HG03045 (cell line): ENCODE results near the gene MPO.

Experiments used
- ATAC-seq: cut with Tn5 transposase; IDR thresholded peaks from one replicate; pipeline ENCODE4 v1.9.1; 2021; ENCODE audit warnings: mild to moderate bottlenecking, moderate library complexity; ENCODE audit not compliant: unreplicated experiment

Gene MPO, protein sequence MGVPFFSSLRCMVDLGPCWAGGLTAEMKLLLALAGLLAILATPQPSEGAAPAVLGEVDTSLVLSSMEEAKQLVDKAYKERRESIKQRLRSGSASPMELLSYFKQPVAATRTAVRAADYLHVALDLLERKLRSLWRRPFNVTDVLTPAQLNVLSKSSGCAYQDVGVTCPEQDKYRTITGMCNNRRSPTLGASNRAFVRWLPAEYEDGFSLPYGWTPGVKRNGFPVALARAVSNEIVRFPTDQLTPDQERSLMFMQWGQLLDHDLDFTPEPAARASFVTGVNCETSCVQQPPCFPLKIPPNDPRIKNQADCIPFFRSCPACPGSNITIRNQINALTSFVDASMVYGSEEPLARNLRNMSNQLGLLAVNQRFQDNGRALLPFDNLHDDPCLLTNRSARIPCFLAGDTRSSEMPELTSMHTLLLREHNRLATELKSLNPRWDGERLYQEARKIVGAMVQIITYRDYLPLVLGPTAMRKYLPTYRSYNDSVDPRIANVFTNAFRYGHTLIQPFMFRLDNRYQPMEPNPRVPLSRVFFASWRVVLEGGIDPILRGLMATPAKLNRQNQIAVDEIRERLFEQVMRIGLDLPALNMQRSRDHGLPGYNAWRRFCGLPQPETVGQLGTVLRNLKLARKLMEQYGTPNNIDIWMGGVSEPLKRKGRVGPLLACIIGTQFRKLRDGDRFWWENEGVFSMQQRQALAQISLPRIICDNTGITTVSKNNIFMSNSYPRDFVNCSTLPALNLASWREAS

DNA sequence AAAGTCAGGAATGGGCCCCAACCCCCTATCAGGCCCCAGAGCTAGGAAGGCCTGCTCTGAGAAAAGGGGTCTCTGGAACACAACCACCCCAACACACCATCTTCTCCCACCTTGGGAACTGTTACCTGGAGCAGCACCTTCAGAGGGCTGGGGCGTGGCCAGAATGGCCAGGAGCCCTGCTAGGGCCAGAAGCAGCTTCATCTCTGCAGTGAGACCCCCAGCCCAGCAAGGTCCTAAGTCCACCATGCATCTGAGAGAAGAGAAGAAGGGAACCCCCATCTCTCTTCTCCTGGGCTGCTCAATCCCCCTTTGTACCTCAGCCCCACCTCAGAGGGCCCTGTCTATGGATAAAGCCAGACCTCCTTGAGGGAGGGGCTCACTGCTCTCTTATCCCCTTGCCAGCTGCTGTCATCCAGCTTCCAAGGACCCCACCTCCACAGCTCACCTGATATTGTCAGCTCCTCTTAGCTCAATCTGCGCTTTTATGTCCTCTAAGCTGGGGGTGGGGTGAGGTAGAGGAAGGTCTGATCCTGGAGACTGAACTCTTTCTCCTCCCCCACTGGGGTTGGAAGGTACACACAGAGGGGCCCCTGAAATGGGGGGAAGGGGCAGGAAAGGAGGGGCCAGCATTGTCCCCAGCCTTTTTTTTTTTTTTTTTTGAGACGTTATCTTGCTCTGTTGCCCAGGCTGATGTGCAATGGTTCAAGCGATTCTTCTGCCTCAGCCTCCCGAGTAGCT, at the start of gene MPO:
Gene MPO (minus strand): TSS at position 456 of the 738 bp plus-strand sequence. CDS start 177 bp downstream, at position 279.
- ATAC-seq = no peak

DNA sequence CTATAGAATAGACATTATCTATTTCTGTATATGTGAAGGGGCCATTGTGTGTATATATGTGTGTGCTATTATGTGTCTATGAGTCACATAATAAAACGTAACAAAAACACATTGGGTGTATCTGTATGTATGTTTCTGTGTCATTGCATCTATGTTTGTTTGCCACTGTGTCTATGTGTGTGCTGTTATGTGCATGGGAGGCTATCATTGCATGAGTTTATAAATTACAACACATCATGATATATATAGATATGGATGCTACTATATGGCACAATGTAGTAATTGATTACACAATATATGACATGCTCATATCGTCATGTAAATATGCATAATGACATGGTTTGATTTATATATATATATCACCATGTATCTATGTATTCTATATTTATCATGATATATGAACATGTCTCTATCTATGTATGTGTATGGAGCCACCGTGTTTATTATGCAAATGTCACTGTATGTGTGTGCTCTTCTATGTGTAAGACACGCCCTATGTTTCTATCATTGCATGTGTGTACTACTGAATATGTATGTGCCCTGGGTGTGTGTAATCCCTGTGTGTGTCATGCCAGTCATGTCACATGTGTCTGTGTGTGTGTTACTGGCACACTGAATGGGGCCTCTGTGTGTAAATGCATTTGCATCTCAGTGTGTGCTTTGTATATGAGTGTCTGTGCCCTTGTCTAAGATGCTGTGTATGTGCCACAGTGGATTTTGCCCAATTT, 49.2 kb upstream of the MPO start:
- ATAC-seq = no peak

DNA sequence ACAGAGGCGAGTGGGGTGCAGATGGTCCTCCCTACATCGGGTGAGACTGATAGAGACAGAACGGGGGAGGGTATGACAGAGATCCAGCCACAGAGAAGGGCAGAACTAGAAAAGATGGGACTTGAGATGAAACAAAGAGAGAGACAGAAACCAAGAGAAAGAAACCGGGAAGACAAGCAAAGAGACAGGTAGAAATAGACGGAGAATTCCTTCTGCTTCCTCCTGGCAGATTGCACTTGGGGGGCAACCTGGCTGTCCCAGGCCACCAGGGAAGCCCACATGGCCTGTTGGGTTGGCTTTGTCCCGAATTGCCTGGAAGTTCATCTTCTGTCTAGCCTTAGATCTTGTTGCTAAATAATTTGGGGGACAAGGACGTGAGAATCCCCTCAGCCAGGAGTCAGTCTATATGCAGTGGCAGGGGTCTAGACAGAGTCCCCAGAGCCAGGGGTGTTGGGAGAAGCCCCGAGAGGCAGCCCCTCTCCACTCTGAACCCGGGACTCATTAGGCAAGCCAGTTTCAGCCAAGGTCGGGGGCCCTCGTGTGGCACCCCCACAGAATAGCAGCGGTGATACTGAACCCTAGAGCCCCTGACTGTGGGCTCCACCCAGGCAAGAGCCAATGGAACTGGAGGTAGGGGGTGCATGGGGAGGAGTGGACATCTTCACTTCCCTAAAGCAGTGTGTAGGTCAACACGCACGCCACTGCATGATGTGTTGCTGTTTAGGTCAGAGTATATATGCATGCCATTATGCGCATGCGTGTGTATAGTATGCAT, 48.5 kb upstream of the MPO start:
- ATAC-seq = peak; percentile 32

DNA sequence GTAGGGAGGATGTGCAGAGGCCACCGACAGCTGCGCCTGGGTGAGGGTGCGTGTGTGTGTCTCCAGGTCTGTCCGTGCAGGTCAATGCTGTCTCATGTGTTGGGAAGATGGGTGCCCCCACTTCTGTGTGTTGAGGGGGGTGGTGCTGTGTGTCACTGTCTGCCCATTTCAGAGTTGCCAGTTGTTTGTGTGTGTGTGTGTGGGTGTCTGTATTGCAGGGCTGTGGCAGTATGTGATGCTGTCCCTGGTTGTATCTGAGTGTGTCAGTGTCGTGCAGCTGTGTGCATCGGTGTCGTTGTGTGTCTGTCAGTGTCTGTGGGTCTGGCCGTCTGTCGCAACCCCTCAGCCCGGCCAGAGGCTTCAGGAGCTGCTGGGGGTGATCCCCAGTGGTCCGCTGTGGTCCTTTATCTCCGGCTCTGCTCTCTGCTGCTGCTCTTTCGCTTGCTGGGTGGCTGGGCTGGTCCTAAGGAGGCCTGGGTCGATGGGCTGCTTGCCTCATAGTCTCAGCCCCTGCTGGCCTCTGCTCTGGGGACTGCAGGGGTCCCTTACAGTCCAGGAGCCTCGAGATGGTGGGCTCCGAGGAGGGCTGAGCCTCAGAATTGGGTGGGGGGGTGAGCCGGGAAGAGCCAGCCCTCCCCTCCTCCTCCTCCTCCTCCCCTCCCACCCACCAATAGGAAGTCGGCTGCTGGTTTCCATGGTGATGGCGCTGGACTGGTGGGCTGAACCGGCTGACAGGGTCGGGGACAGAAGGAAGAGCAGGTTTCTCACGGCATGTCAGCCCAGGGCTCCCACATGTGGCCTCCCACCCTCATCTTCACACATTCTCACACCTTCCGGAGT, 47.7 kb upstream of the MPO start, which contains the start of gene TSPOAP1:
Gene TSPOAP1 (minus strand): TSS at position 601 of the 840 bp plus-strand sequence. CDS start 875 bp downstream, outside the sequence.
- ATAC-seq = no peak

DNA sequence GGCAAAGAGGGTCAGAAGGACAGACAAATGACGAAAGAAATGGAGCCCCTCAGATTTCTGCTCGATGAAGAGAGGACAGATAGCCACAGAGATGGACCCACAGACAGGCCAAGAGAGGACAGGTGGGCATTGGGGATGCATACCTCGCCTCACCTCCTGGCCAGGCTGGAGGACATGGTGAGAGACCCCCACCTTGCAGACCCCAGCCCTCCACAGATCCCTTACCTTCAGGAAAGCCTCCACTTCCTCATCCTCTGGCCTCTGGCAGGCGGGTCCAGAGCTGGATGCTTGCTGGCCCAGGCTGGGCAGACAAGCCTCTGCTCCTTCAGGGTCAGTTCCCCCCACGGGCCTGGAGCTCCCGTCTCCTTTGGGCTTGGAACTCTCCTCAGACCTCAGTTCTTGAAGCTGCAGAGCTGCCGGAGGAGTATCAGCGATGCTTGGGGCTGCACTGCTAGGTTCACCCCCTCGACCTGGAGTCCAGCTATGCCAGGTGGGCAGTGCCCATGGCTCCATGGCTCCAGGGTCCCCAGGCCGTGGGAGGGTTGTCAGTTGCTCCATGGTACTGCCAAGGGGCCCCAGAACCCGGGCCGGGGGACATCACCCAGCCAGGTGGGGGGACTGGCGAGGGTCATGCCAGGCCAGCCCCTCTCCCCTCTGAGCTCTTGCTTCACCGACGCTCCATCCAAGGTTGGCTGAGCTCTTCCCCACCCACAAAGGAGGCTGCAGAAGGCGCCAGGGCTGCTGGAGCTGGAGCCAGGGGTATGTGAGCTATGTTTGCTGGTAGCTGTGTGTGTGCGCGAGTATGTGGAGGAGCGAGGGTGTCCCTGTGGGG, 46.8 kb upstream of the MPO start:
- no peak for ATAC-seq

DNA sequence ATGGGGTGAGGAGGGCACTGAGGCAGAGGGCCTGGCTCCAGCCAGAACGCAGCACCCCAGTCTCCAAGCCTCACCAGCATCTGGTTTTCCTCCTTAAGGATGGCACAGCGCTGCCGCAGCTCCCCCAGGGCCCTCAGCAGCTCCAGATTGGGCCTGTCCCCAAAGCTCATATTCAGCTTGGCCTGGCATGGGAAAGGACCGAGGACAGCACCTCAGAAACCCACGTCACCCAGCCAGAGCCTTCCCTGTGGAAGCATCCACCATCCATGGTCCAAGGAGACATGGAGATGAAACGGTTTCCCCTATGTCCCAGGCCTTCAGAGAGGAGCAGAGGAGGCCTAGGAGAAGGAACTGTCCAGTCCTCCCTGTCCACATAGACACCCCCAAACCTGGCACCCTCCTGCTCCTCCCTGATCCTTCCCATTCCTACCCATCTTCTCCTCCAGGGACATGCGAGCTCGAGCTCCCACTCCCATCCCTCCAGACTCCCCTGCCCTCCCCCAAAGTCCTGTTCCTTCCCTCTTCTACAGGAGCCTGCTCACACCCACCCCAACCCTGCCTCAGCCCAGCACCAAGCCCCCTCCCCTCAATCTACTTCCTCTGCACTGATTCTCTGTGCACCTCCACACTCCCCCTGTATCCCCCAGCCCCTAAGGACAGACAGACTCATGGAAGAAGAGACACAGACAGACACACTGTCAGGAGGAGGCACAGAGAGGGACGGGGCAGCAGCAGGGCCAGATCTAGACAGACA, 46.1 kb upstream of the MPO start:
- no peak for ATAC-seq

DNA sequence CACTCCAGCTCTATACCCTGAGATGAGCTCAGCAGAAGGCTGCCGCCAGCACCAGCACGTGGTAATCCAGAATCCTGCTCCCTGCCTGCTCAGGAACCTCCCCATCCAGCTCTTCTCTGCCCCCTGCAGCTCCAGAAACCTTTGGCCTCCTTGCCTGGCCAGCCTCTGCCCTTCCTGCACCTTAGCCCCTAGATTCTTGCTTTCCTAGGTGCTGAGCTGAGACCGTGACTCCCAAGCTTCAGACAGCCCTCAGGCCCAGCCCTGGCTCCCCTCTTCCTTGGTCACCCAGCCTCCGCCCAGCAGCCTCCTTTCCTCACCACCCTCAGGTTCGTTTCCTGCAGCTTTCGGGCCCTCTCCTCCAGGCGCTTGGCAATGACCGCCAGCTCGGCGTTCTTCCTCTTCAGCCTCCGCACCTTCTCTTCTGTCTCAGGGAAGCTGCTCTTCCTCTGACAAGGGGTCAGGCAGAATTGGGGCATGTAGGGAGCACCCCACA, 45.3 kb upstream of the MPO start:
- no peak for ATAC-seq

DNA sequence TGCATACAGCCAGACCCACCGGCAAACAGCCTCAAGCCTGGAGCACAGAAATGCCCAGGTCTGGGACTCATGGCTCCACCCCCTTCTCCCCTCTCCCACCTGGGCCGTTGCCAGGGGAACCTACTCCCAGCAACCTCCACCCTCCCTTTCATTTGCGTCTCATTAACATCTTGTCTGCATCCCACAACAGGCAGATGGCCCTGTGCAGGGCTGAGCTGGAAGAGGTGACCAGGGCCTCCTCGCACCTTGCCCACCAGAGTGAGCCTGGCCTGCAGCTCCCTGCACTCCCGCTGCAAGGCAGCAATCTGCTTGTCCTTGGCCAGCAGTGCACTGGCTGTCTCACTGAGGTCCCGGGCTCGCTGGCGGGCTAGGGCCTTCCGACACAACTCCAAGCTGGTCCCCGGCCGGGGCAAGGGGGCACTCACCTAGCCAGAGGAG, 44.6 kb upstream of the MPO start:
- no peak for ATAC-seq

DNA sequence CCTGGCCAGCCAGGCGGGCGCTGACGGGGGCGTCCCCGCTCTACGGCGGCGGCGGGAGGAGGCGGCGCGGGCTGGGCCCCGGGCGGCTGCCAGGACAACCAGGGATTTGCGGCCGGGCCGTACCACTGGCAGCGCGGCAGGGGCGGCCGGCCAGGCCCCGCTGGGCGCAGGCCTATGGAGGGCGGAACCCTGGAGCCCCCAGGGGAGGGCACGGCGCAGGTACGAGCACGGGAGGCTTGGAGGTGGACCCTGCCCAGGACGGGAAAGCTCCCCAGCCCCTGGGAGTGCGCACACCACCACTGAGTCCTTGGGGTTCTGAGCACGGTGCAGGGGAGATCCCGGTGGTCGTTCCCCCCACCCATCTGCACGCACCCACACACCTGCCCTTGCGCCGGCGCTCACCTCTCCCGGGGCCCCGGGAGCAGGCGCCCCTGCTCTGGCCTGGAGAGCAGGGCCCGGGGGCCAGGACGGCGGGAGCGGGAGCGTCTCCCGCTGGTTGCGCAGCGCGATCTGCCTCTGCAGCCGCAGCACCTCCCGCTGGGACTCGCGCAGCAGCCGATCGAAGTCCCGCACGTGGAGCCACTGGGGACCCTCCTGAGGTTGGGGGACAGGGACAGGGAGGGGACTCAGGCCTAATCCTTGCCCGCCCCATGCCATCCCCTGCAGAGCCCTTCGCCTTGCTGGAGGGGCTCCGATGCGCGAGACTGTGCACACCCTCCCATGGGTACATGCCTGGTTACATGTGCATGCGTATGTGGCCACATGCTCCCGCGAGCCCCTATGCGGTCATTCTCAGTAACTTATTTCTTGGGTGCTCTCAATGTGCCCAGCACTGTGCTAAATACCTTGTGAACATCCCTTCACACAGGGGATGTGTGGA, 43.9 kb upstream of the MPO start:
- ATAC-seq = no peak

DNA sequence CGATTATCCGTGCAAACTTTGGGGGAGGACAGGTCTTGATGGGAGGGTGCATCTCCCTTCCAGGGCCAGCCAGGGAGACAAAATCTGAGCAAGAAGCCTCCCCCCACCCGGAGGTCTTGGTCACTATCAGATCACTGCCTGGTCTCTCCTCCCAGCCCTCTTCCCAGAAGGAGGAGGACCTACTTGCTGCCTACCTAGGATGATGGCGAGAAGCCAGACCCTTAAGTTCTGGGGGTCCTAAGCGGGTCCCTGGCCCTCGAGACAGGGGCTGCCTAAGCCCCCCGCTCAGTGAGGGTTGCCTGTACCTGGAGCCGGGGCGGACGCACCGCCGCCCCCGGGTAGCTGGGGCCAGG, 43.3 kb upstream of the MPO start:
- ATAC-seq = no peak

DNA sequence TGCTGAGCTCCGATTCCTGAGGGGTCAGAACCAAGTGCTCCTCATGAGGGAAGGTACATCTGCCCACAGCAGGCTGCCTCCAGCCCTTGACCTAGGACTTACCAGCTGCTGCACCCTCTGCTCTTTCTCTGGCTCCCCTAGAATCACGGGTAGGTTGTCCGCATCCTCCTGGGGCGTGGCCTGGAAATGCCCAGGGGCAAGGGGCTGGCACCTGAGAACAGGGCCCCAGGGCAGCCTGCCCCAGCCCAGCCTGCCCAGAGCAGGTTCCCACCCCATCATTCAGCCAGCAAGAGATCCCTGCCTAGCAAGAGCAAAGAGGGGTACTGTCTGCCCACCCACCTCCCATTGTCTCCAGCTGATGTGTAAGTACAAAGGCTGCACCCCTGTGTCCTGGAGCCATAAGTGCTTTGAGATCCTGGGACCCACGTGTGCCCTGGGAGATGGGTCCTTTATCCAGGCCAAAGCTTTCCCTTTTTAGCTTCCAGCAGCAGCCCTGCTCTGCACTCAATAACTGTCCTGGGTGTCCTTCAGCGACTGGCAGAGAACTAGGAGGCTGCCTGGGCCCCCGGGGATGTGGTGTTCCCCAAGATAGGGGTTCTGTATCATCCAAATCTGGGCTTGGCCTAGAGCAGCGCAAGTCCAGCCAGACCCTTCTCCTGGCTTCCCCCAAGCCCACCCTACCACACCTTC, 42.8 kb upstream of the MPO start:
- ATAC-seq = no peak

DNA sequence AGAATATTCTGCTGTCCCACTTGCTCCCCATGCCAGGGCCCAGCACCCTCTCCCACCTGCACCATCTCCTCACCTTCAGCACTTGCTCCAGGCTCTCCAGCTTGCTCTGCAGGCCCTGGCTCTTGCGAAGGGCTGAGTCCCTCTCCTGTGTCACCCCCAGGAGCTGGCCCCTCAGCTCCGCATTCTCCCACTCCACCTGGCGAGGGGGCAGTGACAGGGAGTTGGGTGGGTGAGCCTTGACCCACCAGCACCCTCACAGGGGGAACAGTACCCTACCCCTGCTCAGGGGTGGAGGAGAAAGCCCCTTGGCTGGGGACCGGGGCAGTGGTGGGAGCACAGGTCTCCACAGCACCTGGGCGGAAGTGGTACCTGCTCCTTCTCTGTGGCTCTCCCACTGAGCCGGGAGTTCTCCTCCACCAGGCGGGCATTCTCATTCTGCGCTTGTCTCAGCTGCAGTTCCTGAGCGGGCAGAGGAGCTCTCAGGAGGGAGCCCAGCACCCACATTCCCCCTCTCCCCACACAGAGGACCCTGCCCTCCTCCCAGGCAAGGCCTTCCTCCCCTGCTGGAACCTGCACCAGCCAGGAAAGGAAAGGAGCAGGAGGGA, 41.9 kb upstream of the MPO start:
- ATAC-seq = no peak

DNA sequence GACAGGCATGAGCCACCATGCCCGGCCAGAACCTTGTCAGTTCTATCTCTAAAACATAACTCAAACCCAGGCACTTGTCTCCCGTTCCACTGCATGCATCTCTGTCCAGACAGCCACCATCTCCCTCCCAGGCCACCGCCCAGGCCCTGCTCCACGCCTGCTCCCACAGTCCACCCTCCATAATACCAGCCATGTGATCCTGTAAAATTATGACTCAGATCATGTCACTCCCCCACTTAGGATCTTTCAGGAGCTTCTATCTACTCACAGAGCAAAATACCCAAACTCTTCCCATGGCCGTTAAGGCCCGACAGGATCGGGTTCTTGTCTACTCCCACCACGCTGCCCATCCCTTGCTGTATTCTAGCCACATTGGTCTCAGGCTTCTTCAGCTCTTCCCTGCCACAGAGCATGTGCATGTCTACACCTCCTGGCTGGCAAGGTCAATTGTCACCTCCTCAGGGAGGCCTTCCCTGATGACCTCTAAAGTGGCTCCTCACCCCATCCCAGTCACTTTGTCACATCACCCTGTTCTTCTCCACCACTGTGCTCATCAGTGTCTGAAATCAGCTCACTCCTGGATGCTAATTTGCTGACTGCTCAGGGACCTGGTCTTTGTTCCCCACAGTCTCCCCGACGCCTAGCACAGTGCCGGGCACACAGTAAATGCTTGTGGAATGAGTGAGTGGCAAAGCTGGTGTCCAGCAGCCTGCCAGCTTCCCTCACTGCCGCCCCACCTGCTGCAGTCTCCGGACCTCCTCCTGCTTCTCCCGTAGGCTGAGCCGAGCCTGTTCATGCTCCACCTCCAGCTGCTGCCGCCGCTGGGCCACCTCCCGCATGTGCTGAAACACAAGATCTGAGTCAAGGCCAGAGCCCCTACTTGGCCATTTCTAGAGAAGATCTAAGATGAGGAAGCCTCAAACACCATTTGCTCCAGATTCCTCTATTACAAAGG, 41.1 kb upstream of the MPO start:
- ATAC-seq = no peak
